GM19397 (cell line): ENCODE measurements around the gene BTBD6.
"Not testable (repeated sequence)": the region's sequence is repeated elsewhere in the genome, so short reads cannot be mapped to it uniquely, and the experiment has no call there.

Experiments used
- ATAC-seq: cut with Tn5 transposase; IDR thresholded peaks from one replicate; pipeline ENCODE4 v1.9.1; 2021; ENCODE audit warnings: mild to moderate bottlenecking, moderate library complexity; ENCODE audit not compliant: unreplicated experiment

Gene BTBD6

DNA sequence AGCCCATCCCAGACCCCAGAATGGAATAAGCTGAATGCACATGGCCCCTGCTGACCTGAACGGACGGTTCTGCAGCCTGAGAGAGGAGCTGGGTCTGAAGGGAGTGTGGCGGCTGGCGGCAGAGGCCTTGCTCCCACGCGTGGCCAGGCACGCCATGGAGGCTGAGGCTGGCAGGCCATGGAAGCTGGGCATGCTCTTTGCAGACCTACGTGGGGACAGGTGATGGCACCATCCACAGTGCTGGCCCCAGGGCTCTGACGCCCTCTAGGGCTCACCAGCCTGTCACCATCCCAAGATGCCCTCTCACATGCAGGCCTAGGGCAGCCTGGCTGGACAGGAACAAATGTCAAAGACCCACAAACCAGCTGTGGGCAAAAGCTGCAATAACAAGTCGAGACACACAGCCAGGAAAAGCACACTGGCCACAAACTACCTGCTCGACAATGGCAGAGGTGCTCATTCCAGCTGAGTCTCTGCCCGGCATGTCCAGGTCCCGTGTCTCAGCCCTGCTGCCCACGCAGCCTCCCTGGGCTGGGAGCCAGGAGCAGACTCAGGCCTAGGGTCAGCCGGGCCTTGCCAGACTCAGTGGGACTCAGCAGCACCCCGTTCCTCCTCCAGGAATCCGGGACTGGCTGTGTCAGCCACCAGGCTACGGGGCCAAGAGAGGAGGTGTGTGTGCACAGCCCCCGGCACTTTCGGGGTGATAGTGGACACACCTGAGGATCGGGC is 19.7 kb downstream of the BTBD6 start:
- no peak for ATAC-seq

DNA sequence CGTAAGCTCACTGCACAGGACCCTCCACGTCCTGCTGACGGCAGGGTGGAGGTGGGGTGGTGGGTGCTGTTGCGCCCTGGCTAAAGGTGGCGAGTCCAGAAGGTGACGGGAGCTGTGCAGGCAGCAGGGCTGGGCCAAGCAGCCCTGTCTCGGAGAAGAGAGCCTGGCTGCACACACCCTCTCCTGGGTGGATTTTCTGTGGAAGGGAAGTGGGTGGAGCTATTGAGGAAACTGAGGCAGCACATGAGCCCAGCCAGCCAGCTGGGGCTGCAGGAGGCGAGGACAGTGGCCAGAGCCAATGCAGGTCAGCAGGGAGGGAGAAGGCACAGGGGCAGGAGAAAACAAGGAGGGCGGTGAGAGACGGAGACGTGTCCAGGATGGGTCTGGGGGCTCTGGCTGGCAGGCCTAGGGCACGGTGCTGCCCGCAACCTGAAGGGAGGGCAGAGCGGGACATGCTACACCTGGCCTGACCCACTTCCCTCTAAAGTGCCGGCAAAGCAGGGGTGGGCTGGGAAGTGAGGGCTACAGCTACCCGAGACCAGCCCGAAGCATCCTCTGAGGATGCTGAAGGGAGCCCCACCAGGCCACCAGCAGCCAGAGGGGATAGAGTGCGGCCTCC is 20.5 kb downstream of the BTBD6 start:
- ATAC-seq = no peak

DNA sequence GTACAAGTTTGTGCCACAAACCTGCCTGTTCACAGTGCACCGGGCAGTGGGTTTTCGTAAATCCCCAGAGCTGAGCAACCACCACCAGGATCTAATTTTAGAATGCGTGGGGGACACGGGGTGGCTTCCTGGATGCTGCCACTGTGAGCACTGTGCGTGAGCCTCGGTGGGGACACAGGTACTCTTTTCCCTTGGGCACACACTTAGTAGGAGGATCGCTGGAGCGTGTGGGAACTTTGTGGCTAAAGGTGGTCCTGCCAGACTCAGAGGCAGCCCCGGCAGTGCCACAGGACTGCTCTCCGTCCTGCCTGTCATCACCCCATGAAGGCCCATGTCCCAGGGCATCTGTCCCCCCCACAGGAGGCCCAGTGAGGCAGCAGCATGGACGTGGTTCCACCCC is 21.1 kb downstream of the BTBD6 start:
- no peak for ATAC-seq

DNA sequence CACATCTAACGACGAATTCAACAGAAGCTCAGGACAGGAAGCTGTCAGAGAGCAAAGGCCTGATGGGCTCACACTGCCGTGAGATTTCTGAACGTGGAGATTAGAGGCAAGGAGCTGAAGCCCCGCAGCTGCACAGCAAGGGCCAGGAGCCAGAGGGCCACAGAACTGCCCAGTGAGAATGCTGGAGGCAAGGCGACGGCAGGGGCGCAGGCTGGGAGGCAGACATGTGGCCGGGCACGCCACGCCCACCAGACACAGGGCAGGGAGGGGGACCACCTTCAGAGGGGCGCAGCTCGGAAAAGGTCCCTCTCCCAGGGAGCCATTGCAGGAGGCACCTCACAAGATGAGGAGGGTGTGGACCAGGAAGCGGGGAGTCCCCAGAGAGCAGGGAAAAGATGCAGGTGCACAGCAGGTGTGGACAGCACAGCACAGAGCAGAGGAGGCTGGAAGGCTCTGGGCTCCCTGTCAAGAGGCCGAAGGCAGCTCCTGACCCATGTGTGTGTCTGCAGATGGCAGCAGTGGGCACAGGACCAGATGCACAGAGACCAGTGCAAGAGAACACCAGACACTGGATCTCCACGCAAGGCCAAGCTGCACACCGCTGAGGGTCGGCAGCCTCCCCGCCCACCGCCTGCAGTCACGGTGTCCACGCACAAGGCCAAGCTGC is 23.0 kb downstream of the BTBD6 start:
- no peak for ATAC-seq

DNA sequence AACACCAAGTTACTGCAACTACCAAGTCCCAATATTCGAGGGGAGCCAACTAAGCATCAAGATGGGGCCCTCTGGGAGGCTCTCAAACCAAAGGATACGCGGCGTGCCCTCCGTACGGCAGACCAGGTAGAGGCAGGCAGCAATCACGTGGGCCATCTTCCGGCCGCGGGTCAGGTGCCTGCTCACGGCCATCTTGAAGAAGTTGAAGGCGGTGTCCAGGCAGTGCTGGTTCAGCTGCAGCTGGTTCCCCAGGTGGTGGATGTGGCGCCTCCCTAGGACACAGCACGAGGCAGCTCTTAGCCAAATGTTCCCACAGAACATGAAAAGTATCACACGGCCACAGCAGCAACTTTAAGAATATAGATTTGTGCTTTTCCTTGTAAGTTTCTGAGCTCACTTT is 24.3 kb downstream of the BTBD6 start:
- no peak for ATAC-seq

DNA sequence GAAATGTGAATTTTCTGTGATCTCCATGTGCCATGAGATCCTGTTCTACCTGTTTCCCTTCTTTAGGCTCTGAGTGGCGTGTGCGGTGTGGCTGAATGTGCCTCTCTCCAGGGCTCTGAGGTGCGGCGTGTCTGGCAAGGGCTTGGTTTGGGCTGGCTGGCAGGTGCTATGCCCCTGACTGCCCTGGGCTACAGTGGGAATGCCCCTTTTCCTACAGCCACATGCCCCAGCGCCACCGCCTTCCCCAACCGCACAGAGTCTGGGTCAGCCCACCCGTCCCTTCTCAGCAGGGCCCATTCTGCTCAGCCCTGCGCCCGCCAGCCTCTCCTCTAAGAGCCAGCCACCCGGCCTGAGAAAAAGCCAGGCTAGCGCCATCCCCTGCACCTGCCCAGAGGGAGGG is 24.7 kb downstream of the BTBD6 start:
- no peak for ATAC-seq

DNA sequence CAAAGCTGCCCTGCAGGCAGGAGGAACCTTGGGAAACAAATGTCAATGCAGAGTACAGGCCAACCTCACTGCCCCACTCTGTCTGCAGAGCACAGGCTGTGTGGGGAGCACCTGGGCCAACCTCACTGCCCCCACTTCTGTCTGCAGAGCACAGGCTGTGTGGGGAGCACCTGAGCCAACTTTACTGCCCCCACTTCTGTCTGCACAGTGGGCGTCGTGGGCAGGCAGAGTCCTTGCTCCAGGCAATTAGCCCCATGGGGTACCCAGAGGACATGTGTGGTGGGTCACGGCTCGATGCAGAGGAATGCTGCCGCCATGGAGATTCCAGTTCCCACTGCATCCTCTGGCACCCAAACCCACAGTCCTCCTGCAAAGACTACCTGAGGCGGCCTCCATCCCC is 26.3 kb downstream of the BTBD6 start:
- no peak for ATAC-seq

DNA sequence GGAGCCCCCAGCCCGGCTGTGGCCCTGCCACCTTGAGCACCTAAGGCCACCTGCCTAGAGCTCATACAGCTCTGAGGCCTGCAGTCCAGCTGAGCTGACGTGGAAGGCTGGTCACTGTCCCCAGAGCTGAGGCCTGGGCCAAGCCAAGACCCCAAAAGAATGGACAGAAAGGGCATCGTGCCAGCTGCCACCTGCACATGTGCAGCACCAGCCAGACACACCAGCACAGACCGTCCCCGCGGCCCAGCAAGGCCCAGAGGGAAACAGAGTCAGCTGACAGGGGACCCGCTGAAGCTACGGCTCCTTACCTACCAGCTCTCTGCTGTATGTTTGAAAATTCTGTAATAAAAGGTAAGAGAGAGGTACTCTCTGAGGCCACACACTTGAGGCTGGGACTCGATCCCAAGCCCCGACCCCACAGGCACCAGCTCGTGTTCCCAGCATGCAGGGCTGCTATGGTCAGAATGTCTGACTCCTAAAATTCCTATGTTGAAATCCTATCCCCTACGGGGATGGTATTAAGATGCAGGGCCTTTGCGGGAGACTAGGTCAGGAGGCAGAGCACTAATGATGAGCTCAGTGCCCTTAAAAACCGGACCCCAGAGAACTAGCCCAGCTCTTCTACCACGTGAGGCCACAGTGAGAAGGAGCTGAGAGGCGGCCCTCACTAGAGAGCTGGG is 27.1 kb downstream of the BTBD6 start:
- ATAC-seq = no peak

DNA sequence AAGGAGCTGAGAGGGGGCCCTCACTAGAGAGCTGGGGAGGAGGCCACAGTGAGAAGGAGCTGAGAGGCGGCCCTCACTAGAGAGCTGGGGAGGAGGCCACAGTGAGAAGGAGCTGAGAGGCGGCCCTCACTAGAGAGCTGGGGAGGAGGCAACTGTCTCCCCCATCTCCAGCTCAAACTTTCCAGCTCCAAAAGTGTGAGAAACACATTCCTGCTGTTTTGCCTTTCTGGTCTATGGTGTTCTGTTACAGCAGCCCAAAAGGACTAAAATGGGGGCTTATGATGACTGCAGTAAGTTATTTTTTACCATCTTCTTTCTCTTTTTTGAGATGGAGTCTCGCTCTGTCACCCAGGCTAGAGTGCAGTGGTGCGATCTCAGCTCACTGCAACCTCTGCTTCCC is 29.1 kb downstream of the BTBD6 start:
- ATAC-seq = not testable (repeated sequence)

DNA sequence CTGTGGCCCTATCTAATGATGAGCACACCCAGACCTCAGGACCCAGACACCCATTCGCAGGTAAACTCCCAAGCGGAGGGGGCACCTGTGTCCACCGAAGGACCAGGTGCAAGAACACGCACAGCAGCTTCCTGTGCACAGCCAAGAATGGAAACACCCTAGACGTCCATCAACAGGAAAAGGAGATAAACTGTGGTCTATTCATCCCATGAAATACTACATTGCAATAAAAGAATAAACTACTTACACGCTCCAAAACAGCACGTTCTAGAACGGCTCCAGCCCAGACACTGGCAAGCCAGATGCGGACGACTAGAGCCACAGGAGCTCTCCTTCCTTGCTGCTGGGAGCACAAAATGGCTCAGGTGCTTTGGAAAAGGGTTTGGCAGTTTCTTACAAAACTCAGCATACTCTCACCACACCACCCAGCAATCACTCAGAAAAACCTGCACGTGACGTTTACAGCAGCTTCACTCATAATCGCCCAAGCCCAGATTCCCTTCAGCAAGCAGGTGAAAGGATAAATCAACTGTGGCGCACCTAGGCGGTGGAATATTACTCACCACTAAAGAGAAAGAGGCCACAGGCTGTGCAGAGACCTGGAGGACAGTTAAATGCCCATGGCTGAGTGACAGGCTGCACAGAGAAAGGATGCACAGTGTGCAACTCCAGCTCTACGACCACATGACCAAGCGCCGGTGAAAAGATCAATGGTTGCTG is 31.5 kb downstream of the BTBD6 start:
- no peak for ATAC-seq

DNA sequence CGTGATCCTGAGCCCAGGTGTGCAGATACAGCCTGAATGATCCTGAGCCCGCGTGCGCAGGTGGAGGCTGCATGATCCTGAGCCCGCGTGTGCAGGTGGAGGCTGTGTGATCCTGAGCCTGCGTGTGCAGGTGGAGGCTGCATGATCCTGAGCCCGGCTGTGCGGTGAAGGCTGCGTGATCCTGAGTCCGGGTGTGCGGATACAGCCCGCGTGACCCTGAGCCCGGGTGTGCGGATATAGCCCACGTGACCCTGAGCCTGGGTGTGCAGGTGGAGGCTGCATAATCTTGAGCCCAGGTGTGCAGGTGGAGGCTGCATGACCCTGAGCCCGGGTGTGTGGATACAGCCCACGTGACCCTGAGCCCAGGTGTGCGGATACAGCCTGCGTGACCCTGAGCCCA is 32.2 kb downstream of the BTBD6 start:
- no peak for ATAC-seq

DNA sequence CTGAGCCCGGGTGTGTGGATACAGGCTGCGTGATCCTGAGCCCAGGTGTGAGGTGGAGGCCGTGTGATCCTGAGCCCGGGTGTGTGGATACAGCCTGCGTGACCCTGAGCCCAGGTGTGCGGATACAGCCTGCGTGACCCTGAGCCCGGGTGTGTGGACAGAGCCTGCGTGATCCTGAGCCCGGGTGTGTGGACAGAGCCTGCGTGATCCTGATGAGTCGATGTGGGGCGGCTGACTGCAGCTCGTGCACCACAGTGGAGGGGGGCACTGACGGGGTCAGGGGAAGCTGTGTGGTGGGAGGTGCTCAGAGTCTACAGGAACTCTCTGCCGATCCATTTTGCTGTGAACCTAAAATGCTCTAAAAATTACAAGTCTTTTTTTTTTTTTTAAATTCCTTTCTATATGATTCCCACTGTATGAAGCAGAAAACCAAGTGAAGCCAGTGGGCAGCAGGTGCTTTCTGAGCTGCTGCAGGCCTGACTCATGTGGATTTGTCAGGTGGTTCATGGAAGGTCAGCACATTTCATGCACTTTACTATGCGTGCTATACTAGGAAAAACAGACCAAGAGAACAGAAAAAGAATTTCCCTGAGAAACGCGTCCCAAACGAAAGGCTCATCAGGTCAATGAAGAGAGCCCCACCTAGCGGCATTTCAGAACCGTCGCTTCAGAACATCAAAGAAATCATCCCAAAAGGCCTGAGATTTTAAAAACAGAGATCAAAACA is 33.2 kb downstream of the BTBD6 start:
- no peak for ATAC-seq

DNA sequence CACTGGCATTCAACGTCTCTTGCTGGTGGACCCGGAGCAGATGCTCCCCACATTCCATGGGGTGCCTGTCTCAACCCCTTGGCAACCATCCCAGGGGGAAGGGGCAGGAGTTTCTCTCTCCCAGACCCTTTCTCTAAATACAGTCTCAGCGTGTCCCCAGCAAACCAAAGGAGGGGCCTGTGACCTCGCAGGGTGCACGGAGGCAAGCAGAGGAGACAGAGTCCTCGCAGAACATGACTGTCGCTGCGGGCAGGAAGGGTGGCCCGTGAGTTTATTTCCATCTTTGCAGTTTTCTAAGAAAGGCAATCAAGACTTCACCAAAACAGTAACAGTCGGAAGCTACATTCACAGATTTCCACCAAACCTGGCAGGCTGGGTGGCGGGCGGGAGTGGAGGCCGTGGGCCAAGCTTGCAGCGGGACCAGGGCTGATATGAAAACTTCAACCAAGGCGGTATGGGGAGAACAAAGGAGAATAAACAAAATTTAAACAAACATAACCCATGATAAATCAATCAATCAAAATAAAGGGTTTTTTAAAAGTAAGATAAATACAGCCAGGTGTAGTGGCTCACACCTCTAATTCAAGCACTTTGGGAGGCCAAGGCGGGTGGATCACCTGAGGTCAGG is 33.9 kb downstream of the BTBD6 start:
- ATAC-seq = no peak

DNA sequence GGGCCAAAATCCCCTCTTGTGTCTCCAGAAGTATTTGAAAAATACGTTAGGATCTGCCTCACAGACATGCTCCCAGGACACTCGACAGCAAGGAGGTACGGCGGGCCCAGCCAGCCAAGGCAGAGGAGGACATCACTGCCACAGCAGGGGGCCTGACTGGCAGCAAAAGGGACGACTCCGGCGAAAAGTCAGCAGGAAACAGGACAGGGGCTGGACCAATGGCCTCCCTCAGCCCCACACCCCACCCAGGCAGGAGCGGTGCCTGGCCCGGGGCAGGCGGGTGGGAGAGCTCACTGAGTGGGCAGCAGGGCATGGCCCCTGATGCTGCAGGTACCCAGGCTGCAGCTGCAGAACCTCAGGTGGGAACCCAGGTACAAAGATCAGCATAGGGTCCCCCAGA is 34.7 kb downstream of the BTBD6 start:
- no peak for ATAC-seq

DNA sequence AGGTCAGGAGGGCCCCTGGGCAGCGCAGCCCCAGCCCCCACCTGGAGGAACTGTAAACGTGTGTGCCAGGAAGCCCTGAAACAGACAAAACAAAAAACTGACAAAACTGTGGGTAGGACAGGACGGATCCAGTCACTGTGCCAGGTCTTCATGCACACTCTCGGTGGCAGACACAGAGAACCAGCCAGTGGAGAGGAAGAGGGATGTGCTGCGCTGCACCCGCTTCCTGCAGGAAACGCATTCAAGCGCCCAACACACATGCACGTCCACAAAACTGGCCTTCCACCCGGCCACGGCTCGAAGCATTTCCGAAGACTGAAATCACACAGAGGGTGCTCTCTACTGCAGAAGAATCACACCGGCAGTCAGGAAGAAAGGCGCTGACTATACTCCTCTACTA is 35.6 kb downstream of the BTBD6 start:
- no peak for ATAC-seq

DNA sequence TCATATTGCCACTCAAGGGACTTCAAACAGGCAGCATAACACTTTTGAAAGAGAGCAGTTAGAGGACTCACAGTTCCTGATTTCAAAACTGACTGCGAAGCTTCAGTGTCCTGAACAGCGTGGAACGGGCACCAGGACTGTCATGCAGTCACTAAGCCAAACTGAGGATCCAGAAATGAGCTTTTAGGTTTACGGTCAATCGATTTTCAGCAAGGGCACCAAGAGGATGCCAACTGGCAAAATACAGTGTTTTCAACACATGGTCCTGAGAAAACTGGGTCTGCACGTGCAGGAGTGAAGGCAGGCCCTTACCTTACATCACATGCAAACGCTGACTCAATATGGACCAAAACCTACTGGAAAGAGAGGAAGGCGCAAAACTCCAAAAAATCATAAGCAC is 36.8 kb downstream of the BTBD6 start:
- no peak for ATAC-seq

DNA sequence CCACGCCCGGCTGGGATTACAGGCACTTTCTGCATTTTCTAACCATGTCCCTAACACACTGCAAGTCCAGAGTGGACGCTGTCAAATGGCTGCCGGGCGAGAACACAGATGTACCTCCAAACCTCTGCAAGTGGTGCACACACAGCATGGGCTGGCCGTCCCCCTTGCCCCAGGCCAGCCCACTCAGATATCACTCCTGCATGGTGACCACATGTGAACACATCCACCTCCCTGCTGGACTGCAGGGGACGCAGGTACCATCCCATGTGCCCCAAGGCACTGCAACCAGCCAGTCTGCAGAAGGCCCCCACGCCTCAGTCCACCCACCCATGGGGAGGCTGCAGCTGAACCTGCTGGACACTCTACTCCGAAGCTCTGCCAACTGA is 38.4 kb downstream of the BTBD6 start:
- ATAC-seq = no peak

DNA sequence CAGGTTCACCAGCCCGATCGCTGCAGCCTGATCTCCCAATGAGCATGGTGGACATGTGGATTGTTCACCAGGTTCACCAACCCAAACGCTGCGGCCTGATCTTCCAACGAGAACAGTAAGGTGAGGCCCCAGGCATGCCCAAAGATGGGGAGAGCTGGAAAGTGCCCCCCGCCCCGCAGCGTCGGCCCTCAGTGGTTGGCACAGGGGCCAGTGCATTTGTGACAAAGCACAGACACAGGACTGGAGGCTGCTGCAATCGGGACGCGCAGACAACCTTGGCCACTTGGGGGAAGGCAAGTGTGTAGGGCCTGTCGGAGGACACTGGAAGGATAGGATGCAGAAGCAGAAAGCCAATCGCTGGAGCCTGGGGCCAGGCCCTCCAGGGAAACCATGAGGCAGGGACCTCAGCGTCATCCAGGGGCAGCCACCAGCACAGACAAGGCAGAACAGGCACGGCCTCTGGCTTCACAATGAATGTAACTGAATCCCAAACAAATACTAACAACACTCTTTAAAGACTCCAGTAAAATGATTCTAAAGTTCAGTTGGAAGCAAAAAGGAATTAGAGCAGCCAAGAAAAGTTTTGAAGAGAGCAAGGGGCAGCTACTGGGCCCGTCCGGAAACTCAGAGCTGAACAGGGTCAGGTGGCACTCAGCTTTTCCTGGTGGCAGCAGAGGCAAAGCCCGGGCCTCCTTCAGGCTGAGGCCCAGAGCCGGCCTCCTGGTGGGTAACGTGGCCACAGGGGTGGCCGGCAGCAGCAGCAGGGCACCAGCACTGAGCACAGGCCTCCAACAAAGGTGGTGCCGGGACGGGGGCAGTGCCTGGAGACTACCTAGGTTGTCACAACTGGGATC is 39.1 kb downstream of the BTBD6 start:
- no peak for ATAC-seq

DNA sequence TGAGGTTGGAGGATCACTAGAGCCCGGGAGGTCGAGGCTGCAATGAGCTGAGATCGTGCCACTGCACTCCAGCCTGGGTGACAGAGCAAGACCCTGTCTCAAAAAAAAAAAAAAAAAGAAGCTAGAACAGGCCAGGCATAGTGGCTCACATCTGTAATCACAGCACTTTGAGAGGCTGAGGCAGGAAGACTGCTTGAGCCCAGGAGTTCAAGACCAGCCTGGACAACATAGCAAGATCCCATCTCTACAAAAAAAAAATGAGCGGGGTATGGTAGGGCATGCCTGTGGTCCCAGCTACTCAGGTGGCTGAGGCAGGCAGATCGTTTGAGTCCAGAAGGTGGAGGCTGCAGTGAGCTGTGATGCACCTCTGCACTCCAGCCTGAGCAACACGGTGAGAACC is 40.6 kb downstream of the BTBD6 start:
- not testable (repeated sequence) for ATAC-seq
